Pancreas (tissue), 10 donors: Measurements from ENCODE around the gene OBSL1. TPM values are rescaled to one million over a fixed set of nuclear protein-coding genes. Genes with fewer than 3 reads are reported as not detected.

Source experiments
- ATAC-seq, 4 donors: fragments of 200-7000 bp; cut with Tn5 transposase; one replicate each; pipeline versions ENCODE4 v1.8.0 to v1.9.1; 2020; ENCODE audit warnings: mild to moderate bottlenecking in 4 of 4, moderate library complexity in 4 of 4
- DNase-seq, 6 donors: peaks; one replicate each; pipeline ENCODE4 v3.0.0-alpha.2; 2020
- FAIRE-seq: peaks from 2 replicates; lab custom pipeline; 2012; peaks lifted over from hg19 to GRCh38; lab: Jason Lieb, UNC
- H3K27ac ChIP-seq, 4 donors: fragments of 200-600 bp; sonication (generic); 1 replicate in 3 of 4; 2 replicates in 1 of 4; pipeline versions ENCODE4 v1.5.0 to v1.8.0; 2020
- H3K27me3 ChIP-seq, 4 donors: fragments of 200-600 bp; one replicate each; pipeline ENCODE4 v1.8.0; 2021
- H3K36me3 ChIP-seq, 3 donors: fragments of 200-600 bp; sonication (generic) in 1 of 3; one replicate each; pipeline versions ENCODE4 v1.5.0 to v1.8.0; 2020 to 2021
- H3K4me1 ChIP-seq, 3 donors: fragments of 200-600 bp; one replicate each; pipeline ENCODE4 v1.8.0; 2021
- H3K4me3 ChIP-seq, 4 donors: fragments of 200-600 bp; sonication (generic) in 2 of 4; one replicate each; pipeline versions ENCODE4 v1.5.0 to v1.8.0; 2020 to 2021
- H3K9me3 ChIP-seq, 4 donors: fragments of 200-600 bp; one replicate each; pipeline ENCODE4 v1.8.0; 2021
- WGBS, 2 donors: extraction: QIAGEN DNeasy Blood & Tissue Kit; methylation state at CpG; one replicate each; pipeline ENCODE4 v1.1.7; 2013; 5-methylcytosine and 5-hydroxymethylcytosine counted together
- intact Hi-C, 3 donors: fragments of 100-400 bp; cut with DNase I; formaldehyde crosslinking; loops; one replicate each; pipeline versions ENCODE4 v1.11.1 to v1.14.2; 2022
- polyA plus RNA-seq, 2 donors: library from polyadenylated mRNA; stranded (reverse); fragments of 200-250 nt; gene quantifications; one replicate each; pipeline ENCODE4 v1.2.3, GENCODE V29; 2013
- total RNA-seq, 6 donors: library from RNA; stranded (reverse); fragmentation: NEBNext Ultra II Directional in 4 of 6; extraction: Animal tissue kit (Norgen Biotek cat#: 25700) in 4 of 6; gene quantifications; one replicate each; pipeline versions ENCODE4 v1.2.1 to v1.2.4, GENCODE V29; 2021 to 2023
- TF ChIP-seq, protein P1 (sequence below), 4 donors: fragments of 200-600 bp; sonication (generic) in 3 of 4; IDR thresholded peaks; one replicate each; pipeline versions ENCODE4 v1.5.0 to v1.8.0; 2021; ENCODE audit warnings: antibody characterized with exemption in 4 of 4
- donor health status: healthy with polysubstance abuse.
- donor health status: DM: no; HTN: no; CAD: no; lungs with moderate emphysema.
- donor health status: DM: no; HTN: no; CAD: no.
- donor health status: control.
- donor health status: control.
- donor health status: Bipolar disorder and iron deficiency.
- donor health status: DM: yes; HTN: yes; CAD: no.
- donor health status: DM: no; HTN: no; CAD: no.
- donor health status: DM: no; HTN: no; CAD: no.
- donor health status: DM: yes; HTN: yes; CAD: no.

Gene OBSL1
- total and polyA plus RNA-seq, 8 donors, result 54.7 to 332 (median 74.0) TPM

DNA sequence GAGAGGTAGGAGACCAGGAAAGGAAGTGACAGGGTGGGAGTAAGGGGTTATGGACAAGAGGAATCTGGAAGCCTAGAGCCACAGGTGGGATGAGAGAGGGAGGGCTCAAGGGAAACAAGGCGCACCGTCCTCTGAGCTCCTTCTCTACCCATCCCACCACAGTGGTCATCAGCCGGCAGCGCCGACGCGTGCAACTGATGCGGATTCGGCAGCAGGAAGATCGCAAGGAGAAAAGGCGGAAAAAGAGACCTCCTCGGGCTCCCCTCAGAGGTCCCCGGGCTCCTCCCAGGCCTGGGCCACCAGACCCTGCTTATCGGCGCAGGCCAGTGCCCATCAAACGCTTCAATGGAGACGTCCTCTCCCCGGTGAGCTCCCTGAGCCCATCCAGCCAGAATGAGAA is 22.3 kb downstream of the OBSL1 start:
- intact Hi-C loops, result loop anchor here in 1 of 3 donors (5.0 kb wide), 1 partner anchor 83 kb away; no protein-coding TSS in a partner anchor
- H3K27me3 ChIP-seq, result no peaks in the 10 kb centered on the region
- peaks cover 0 to 13% (median 4%) of the 10 kb centered on the region in 3 donors for H3K4me1 ChIP-seq
- TF ChIP-seq, protein P1, sequence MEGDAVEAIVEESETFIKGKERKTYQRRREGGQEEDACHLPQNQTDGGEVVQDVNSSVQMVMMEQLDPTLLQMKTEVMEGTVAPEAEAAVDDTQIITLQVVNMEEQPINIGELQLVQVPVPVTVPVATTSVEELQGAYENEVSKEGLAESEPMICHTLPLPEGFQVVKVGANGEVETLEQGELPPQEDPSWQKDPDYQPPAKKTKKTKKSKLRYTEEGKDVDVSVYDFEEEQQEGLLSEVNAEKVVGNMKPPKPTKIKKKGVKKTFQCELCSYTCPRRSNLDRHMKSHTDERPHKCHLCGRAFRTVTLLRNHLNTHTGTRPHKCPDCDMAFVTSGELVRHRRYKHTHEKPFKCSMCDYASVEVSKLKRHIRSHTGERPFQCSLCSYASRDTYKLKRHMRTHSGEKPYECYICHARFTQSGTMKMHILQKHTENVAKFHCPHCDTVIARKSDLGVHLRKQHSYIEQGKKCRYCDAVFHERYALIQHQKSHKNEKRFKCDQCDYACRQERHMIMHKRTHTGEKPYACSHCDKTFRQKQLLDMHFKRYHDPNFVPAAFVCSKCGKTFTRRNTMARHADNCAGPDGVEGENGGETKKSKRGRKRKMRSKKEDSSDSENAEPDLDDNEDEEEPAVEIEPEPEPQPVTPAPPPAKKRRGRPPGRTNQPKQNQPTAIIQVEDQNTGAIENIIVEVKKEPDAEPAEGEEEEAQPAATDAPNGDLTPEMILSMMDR (IDR thresholded peaks at IDR 0.05), result no peak
- no peaks in the 10 kb centered on the region for H3K36me3 ChIP-seq
- DNase-seq (peak in 1 of 6 donors; percentile 23), ATAC-seq (no peak), FAIRE-seq (no peak)
- no peak overlapping the region for H3K27ac ChIP-seq
- WGBS, 2 donors, result 94 to 95% methylated on average over 13 to 18 of the region's 18 CpGs
- H3K9me3 ChIP-seq, result no peaks in the 10 kb centered on the region
- H3K4me3 ChIP-seq, result no peak overlapping the region

DNA sequence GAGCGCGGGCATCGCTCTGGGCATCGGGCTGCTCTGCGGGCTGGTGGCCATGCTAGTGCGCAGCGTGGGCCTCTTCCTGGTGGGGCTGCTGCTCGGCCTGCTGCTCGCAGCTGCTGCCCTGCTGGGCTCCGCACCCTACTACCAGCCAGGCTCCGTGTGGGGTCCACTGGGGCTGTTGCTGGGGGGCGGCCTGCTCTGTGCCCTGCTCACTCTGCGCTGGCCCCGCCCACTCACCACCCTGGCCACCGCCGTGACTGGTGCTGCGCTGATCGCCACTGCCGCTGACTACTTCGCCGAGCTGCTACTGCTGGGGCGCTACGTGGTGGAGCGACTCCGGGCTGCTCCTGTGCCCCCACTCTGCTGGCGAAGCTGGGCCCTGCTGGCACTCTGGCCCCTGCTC is 23.7 kb downstream of the OBSL1 start:
- TF ChIP-seq, protein P1 (IDR thresholded peaks at IDR 0.05), result no peak
- 94 to 95% methylated on average over 24 to 26 of the region's 26 CpGs for WGBS, 2 donors
- no peaks in the 10 kb centered on the region for H3K36me3 ChIP-seq
- no peak overlapping the region for H3K27ac ChIP-seq
- no peaks in the 10 kb centered on the region for H3K9me3 ChIP-seq
- ATAC-seq, result no peak
- peak in 1 of 6 donors; percentile 77 for DNase-seq
- no peaks in the 10 kb centered on the region for H3K27me3 ChIP-seq
- intact Hi-C loops, result loop anchor here in 1 of 3 donors (5.0 kb wide), 1 partner anchor 85 kb away; no protein-coding TSS in a partner anchor
- peaks cover 0 to 8% (median 4%) of the 10 kb centered on the region in 3 donors for H3K4me1 ChIP-seq
- H3K4me3 ChIP-seq, result no peak overlapping the region
- FAIRE-seq, result no peak

DNA sequence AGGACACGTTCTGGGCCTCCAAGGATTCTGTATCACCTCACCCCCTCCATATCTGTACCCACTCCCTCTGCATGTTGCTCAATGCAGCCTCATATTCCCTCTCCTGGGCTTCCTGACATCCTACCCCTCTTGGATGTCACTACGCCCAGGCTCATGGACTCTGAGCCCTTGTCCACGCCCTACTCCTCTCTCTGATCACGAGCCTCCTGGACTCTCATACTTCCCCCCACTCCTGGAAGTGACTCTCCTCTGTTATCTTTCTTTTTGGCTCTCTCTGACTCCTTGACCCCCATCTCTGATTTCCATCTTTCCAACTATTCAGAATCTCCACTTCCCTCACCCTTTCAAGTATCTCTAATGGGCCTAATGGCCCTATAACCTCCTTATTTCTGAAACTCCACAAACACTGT is 25.4 kb downstream of the OBSL1 start:
- 74 to 82% methylated on average over 4 of the region's 4 CpGs for WGBS, 2 donors
- H3K4me1 ChIP-seq, result peaks cover 0 to 9% (median 5%) of the 10 kb centered on the region in 3 donors
- no peak for ATAC-seq
- no peak for DNase-seq
- peaks cover 0 to 2% (median 0%) of the 10 kb centered on the region in 3 donors for H3K36me3 ChIP-seq
- H3K27ac ChIP-seq, result no peak overlapping the region
- intact Hi-C loops, result loop anchor here in 1 of 3 donors (5.0 kb wide), 1 partner anchor 86 kb away; no protein-coding TSS in a partner anchor
- TF ChIP-seq, protein P1 (IDR thresholded peaks at IDR 0.05), result no peak
- H3K4me3 ChIP-seq, result no peak overlapping the region
- no peaks in the 10 kb centered on the region for H3K27me3 ChIP-seq
- H3K9me3 ChIP-seq, result no peaks in the 10 kb centered on the region
- FAIRE-seq, result no peak

DNA sequence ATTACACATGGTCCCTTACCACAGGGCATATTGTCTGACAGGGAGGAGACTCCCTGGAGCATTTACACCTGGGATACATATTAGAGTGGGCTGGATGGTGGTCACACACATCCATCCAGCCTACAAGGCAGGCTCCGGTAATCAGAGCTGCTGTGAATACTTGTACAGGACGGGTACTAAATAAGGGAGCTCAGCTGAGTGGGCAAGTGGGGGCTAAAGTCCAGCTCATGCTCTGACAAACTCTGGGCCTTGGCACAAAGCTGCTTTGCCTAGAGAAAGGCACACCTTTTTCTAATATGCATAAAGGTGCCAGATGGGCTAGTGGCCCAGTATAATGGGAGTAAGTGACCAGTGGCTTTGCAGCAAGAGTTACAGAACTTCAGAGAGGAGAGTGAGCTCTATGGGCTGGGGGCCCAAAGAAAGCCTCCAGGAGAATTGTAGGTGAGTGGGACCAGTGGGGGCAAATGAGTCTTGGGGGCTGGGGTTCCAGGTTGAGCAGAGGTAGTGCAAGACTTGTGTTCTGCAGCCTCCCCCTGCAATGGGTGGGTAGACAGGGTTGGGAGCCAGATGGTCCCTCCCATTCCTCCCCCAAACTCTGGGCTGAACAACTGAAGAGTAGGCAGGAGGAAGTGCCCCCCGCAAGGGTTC is 25.9 kb downstream of the OBSL1 start:
- intact Hi-C loops, result loop anchor here in 1 of 3 donors (5.0 kb wide), 1 partner anchor 87 kb away; no protein-coding TSS in a partner anchor
- H3K27ac ChIP-seq, result no peak overlapping the region
- H3K4me3 ChIP-seq, result no peak overlapping the region
- H3K9me3 ChIP-seq, result no peaks in the 10 kb centered on the region
- ATAC-seq (no peak), DNase-seq (no peak), FAIRE-seq (no peak)
- no peaks in the 10 kb centered on the region for H3K27me3 ChIP-seq
- H3K4me1 ChIP-seq, result peaks cover 0 to 9% (median 5%) of the 10 kb centered on the region in 3 donors
- TF ChIP-seq, protein P1 (IDR thresholded peaks at IDR 0.05), result no peak
- peaks cover 2 to 7% (median 2%) of the 10 kb centered on the region in 3 donors for H3K36me3 ChIP-seq
- 85 to 92% methylated on average over 3 of the region's 3 CpGs for WGBS, 2 donors

- no peaks in the 10 kb centered on the region for H3K9me3 ChIP-seq
- intact Hi-C loops, result loop anchor here in 1 of 3 donors (5.0 kb wide), 1 partner anchor 98 kb away; no protein-coding TSS in a partner anchor
- FAIRE-seq (no peak), ATAC-seq (no peak), DNase-seq (peak in 1 of 6 donors; percentile 64)
- H3K36me3 ChIP-seq, result peaks cover 2 to 16% (median 7%) of the 10 kb centered on the region in 3 donors
- no peaks in the 10 kb centered on the region for H3K27me3 ChIP-seq
- 26 to 40% methylated on average over 9 of the region's 9 CpGs for WGBS, 2 donors
- H3K4me1 ChIP-seq, result peaks cover 0 to 9% (median 5%) of the 10 kb centered on the region in 3 donors
- H3K4me3 ChIP-seq, result peak overlapping the region; percentile 75 to 92 (median 84)
- TF ChIP-seq, protein P1 (IDR thresholded peaks at IDR 0.05), result no peak
- no peak overlapping the region for H3K27ac ChIP-seq
These were observed 26.8 kb downstream of the OBSL1 start for GRCh38 chr2:219544567-219544966.
